Activated T-helper 17 cell treated with anti-CD3 and anti-CD28 coated beads, Interleukin-2, amount 50 U/mL, for 72 hours (primary cell): ENCODE measurements around the gene NLRP4. TPM values are rescaled to one million over a fixed set of nuclear protein-coding genes. Genes with fewer than 3 reads are reported as not detected.

Experiments
- ATAC-seq: fragments of 150-1000 bp; cut with Tn5 transposase; replicated peaks from 2 replicates; pipeline ENCODE4 v1.10.0; 2021; ENCODE audit warnings: mild to moderate bottlenecking, moderate library complexity
- H3K27ac Mint-ChIP-seq: one replicate; pipeline ENCODE4 v1.8.0; 2022; ENCODE audit warnings: mixed read lengths
- H3K27me3 Mint-ChIP-seq: one replicate; pipeline ENCODE4 v1.8.0; 2022; ENCODE audit warnings: mixed read lengths
- H3K36me3 Mint-ChIP-seq: one replicate; pipeline ENCODE4 v1.8.0; 2022; ENCODE audit warnings: low read depth, mild to moderate bottlenecking, mixed read lengths
- H3K4me1 Mint-ChIP-seq: one replicate; pipeline ENCODE4 v1.8.0; 2022; ENCODE audit warnings: mixed read lengths
- H3K4me3 Mint-ChIP-seq: one replicate; pipeline ENCODE4 v1.8.0; 2022; ENCODE audit warnings: mild to moderate bottlenecking, mixed read lengths
- H3K9me3 Mint-ChIP-seq: one replicate; pipeline ENCODE4 v1.8.0; 2022; ENCODE audit warnings: mixed read lengths
- total RNA-seq, 2 donors: library from RNA; stranded (reverse); gene quantifications; one replicate each; pipeline ENCODE4 v1.2.3, GENCODE V29; 2022

Gene NLRP4
- total RNA-seq: not detected

- H3K9me3 Mint-ChIP-seq: no peaks in the 10 kb centered on the region
- no peaks in the 10 kb centered on the region for H3K27me3 Mint-ChIP-seq
- H3K27ac Mint-ChIP-seq: no peak within 1 kb of the TSS
- no peak within 1 kb of the TSS for H3K4me3 Mint-ChIP-seq
- no peaks in the 10 kb centered on the region for H3K36me3 Mint-ChIP-seq
- no peaks in the 10 kb centered on the region for H3K4me1 Mint-ChIP-seq
- ATAC-seq: no peak
Measured at GRCh38 chr19:55836340-55836739, at the start of gene NLRP4. Gene NLRP4 (plus strand): TSS chr19:55836540. CDS start chr19:55852081, 15,541 bp downstream.

- ATAC-seq: no peak
- H3K4me3 Mint-ChIP-seq: no peak overlapping the region
- no peaks in the 10 kb centered on the region for H3K36me3 Mint-ChIP-seq
- peaks cover 18% of the 10 kb centered on the region for H3K27me3 Mint-ChIP-seq
- peaks cover 3% of the 10 kb centered on the region for H3K9me3 Mint-ChIP-seq
- no peaks in the 10 kb centered on the region for H3K4me1 Mint-ChIP-seq
- no peak overlapping the region for H3K27ac Mint-ChIP-seq
Measured at GRCh38 chr19:55795021-55795420, 41.3 kb upstream of the NLRP4 start.

GRCh38 chr19:55801416-55801815, 34.9 kb upstream of the NLRP4 start:
- Mint-ChIP-seq H3K27ac (no peak overlapping the region), H3K9me3 (peaks cover 3% of the 10 kb centered on the region), H3K4me1 (no peaks in the 10 kb centered on the region)

GRCh38 chr19:55802281-55802680, 34.1 kb upstream of the NLRP4 start:
- H3K36me3 Mint-ChIP-seq: no peaks in the 10 kb centered on the region
- peaks cover 18% of the 10 kb centered on the region for H3K27me3 Mint-ChIP-seq
- peaks cover 8% of the 10 kb centered on the region for H3K9me3 Mint-ChIP-seq
- no peaks in the 10 kb centered on the region for H3K4me1 Mint-ChIP-seq
- no peak overlapping the region for H3K27ac Mint-ChIP-seq
- no peak overlapping the region for H3K4me3 Mint-ChIP-seq
- ATAC-seq: no peak

More at GRCh38 chr19:55801416-55801815, 34.9 kb upstream of the NLRP4 start:
- Mint-ChIP-seq H3K4me3 (no peak overlapping the region), H3K27me3 (peaks cover 15% of the 10 kb centered on the region), H3K36me3 (no peaks in the 10 kb centered on the region)
- ATAC-seq: no peak

- ATAC-seq: peak; percentile 78
- H3K9me3 Mint-ChIP-seq: peaks cover 5% of the 10 kb centered on the region
Measured at GRCh38 chr19:55809381-55810058, 26.8 kb upstream of the NLRP4 start.

GRCh38 chr19:55811340-55811739, 25.0 kb upstream of the NLRP4 start:
- H3K36me3 Mint-ChIP-seq: no peaks in the 10 kb centered on the region
- peaks cover 26% of the 10 kb centered on the region for H3K27me3 Mint-ChIP-seq
- H3K4me1 Mint-ChIP-seq: no peaks in the 10 kb centered on the region
- no peak overlapping the region for H3K4me3 Mint-ChIP-seq
- H3K27ac Mint-ChIP-seq: no peak overlapping the region
- peaks cover 5% of the 10 kb centered on the region for H3K9me3 Mint-ChIP-seq
- ATAC-seq: no peak

More at GRCh38 chr19:55809381-55810058, 26.8 kb upstream of the NLRP4 start:
- Mint-ChIP-seq H3K27me3 (peaks cover 23% of the 10 kb centered on the region), H3K4me3 (no peak overlapping the region), H3K36me3 (no peaks in the 10 kb centered on the region), H3K4me1 (no peaks in the 10 kb centered on the region), H3K27ac (no peak overlapping the region)

GRCh38 chr19:55812449-55812848, 23.9 kb upstream of the NLRP4 start:
- no peaks in the 10 kb centered on the region for H3K9me3 Mint-ChIP-seq
- peaks cover 19% of the 10 kb centered on the region for H3K27me3 Mint-ChIP-seq
- no peaks in the 10 kb centered on the region for H3K4me1 Mint-ChIP-seq
- no peaks in the 10 kb centered on the region for H3K36me3 Mint-ChIP-seq
- H3K27ac Mint-ChIP-seq: no peak overlapping the region
- ATAC-seq: no peak
- no peak overlapping the region for H3K4me3 Mint-ChIP-seq

GRCh38 chr19:55813906-55814305, 22.4 kb upstream of the NLRP4 start:
- H3K27ac Mint-ChIP-seq: no peak overlapping the region
- H3K36me3 Mint-ChIP-seq: no peaks in the 10 kb centered on the region
- H3K4me1 Mint-ChIP-seq: no peaks in the 10 kb centered on the region
- no peaks in the 10 kb centered on the region for H3K9me3 Mint-ChIP-seq
- ATAC-seq: no peak
- H3K27me3 Mint-ChIP-seq: peaks cover 25% of the 10 kb centered on the region
- H3K4me3 Mint-ChIP-seq: no peak overlapping the region

- ATAC-seq: no peak
- H3K27ac Mint-ChIP-seq: no peak overlapping the region
- no peak overlapping the region for H3K4me3 Mint-ChIP-seq
- no peaks in the 10 kb centered on the region for H3K4me1 Mint-ChIP-seq
- no peaks in the 10 kb centered on the region for H3K36me3 Mint-ChIP-seq
- no peaks in the 10 kb centered on the region for H3K9me3 Mint-ChIP-seq
- H3K27me3 Mint-ChIP-seq: peaks cover 10% of the 10 kb centered on the region
Measured at GRCh38 chr19:55820037-55820436, 16.3 kb upstream of the NLRP4 start.

GRCh38 chr19:55830656-55831055, 5.7 kb upstream of the NLRP4 start:
- ATAC-seq: no peak
- Mint-ChIP-seq H3K4me1 (no peaks in the 10 kb centered on the region), H3K36me3 (no peaks in the 10 kb centered on the region), H3K27ac (no peak overlapping the region), H3K27me3 (peaks cover 5% of the 10 kb centered on the region), H3K9me3 (no peaks in the 10 kb centered on the region), H3K4me3 (no peak overlapping the region)

GRCh38 chr19:55831846-55832245, 4.5 kb upstream of the NLRP4 start, which contains the start of gene NLRP11:
Gene NLRP11 (minus strand): TSS chr19:55831999. CDS start chr19:55818174, 13,825 bp downstream.
- Mint-ChIP-seq H3K9me3 (no peaks in the 10 kb centered on the region), H3K36me3 (no peaks in the 10 kb centered on the region), H3K4me3 (no peak within 1 kb of the TSS), H3K4me1 (no peaks in the 10 kb centered on the region), H3K27ac (no peak within 1 kb of the TSS), H3K27me3 (peaks cover 5% of the 10 kb centered on the region)
- ATAC-seq: no peak

GRCh38 chr19:55832676-55833075, 3.7 kb upstream of the NLRP4 start:
- no peaks in the 10 kb centered on the region for H3K4me1 Mint-ChIP-seq
- H3K4me3 Mint-ChIP-seq: no peak overlapping the region
- H3K27ac Mint-ChIP-seq: no peak overlapping the region

GRCh38 chr19:55838251-55838650, 1.9 kb downstream of the NLRP4 start:
- Mint-ChIP-seq H3K4me3 (no peak overlapping the region), H3K27ac (no peak overlapping the region), H3K9me3 (no peaks in the 10 kb centered on the region), H3K27me3 (no peaks in the 10 kb centered on the region), H3K36me3 (no peaks in the 10 kb centered on the region), H3K4me1 (no peaks in the 10 kb centered on the region)
- ATAC-seq: no peak

More at GRCh38 chr19:55832676-55833075, 3.7 kb upstream of the NLRP4 start:
- Mint-ChIP-seq H3K27me3 (peaks cover 5% of the 10 kb centered on the region), H3K9me3 (no peaks in the 10 kb centered on the region), H3K36me3 (no peaks in the 10 kb centered on the region)
- ATAC-seq: no peak

GRCh38 chr19:55838906-55839305, 2.6 kb downstream of the NLRP4 start:
- no peaks in the 10 kb centered on the region for H3K4me1 Mint-ChIP-seq
- peaks cover 2% of the 10 kb centered on the region for H3K9me3 Mint-ChIP-seq
- no peaks in the 10 kb centered on the region for H3K27me3 Mint-ChIP-seq
- H3K27ac Mint-ChIP-seq: no peak overlapping the region
- H3K36me3 Mint-ChIP-seq: no peaks in the 10 kb centered on the region
- ATAC-seq: no peak
- no peak overlapping the region for H3K4me3 Mint-ChIP-seq

GRCh38 chr19:55855160-55855559, 18.8 kb downstream of the NLRP4 start:
- H3K27ac Mint-ChIP-seq: no peak overlapping the region
- no peaks in the 10 kb centered on the region for H3K4me1 Mint-ChIP-seq
- H3K27me3 Mint-ChIP-seq: peaks cover 4% of the 10 kb centered on the region
- no peaks in the 10 kb centered on the region for H3K9me3 Mint-ChIP-seq
- no peak overlapping the region for H3K4me3 Mint-ChIP-seq
- H3K36me3 Mint-ChIP-seq: no peaks in the 10 kb centered on the region
- ATAC-seq: no peak
